Stimulated activated CD8-positive, alpha-beta memory T cell treated with anti-CD3 and anti-CD28 coated beads, Interleukin-12 subunit alpha, Interleukin-12 subunit beta, amount 100 ng/mL, for 4 hours (primary cell): ENCODE data around the gene HIGD2B.
"Not testable (repeated sequence)": the region's sequence is repeated elsewhere in the genome, so short reads cannot be mapped to it uniquely, and the experiment has no call there.

Experiments used
- DNase-seq: peaks from one replicate; pipeline ENCODE4 v3.0.0-alpha.2; 2020; ENCODE audit warnings: low read depth

Gene HIGD2B

GRCh38 chr15:72685925-72686794 is at the start of gene HIGD2B, which contains the start of gene BBS4:
TSS of gene HIGD2B (minus strand) at chr15:72686182. CDS start at chr15:72676374, 9,808 bp downstream.
TSS of gene BBS4 (plus strand) at chr15:72686207. CDS start at chr15:72686228, 21 bp downstream.
- peak; percentile 74 for DNase-seq

- no peak for DNase-seq
Measured at GRCh38 chr15:72735111-72735510, 49.1 kb upstream of the HIGD2B start.

GRCh38 chr15:72733941-72734738 is 48.2 kb upstream of the HIGD2B start:
- DNase-seq = no peak

- no peak for DNase-seq
Measured at GRCh38 chr15:72732516-72732915, 46.5 kb upstream of the HIGD2B start.

- no peak for DNase-seq
Measured at GRCh38 chr15:72732086-72732485, 46.1 kb upstream of the HIGD2B start.

- no peak for DNase-seq
Measured at GRCh38 chr15:72728821-72729220, 42.8 kb upstream of the HIGD2B start.

- DNase-seq = not testable (repeated sequence)
Measured at GRCh38 chr15:72728249-72728648, 42.3 kb upstream of the HIGD2B start.

GRCh38 chr15:72727154-72727553 is 41.2 kb upstream of the HIGD2B start:
- DNase-seq = no peak

GRCh38 chr15:72725851-72726250 is 39.9 kb upstream of the HIGD2B start:
- not testable (repeated sequence) for DNase-seq

GRCh38 chr15:72725446-72725845 is 39.5 kb upstream of the HIGD2B start:
- no peak for DNase-seq

- no peak for DNase-seq
Measured at GRCh38 chr15:72724028-72724427, 38.0 kb upstream of the HIGD2B start.

GRCh38 chr15:72722071-72722696 is 36.2 kb upstream of the HIGD2B start:
- DNase-seq = peak; percentile 21

- DNase-seq = not testable (repeated sequence)
Measured at GRCh38 chr15:72708551-72709303, 22.7 kb upstream of the HIGD2B start.

- DNase-seq = no peak
Measured at GRCh38 chr15:72706266-72706665, 20.3 kb upstream of the HIGD2B start.

- DNase-seq = no peak
Measured at GRCh38 chr15:72700076-72700475, 14.1 kb upstream of the HIGD2B start.

- no peak for DNase-seq
Measured at GRCh38 chr15:72698938-72699337, 13.0 kb upstream of the HIGD2B start.

- DNase-seq = no peak
Measured at GRCh38 chr15:72690938-72691337, 5.0 kb upstream of the HIGD2B start.

GRCh38 chr15:72688697-72689096 is 2.7 kb upstream of the HIGD2B start:
- DNase-seq = no peak

- DNase-seq = no peak
Measured at GRCh38 chr15:72685301-72685924, 569 bp downstream of the HIGD2B start.

- no peak for DNase-seq
Measured at GRCh38 chr15:72682772-72683171, 3.2 kb downstream of the HIGD2B start.

- no peak for DNase-seq
Measured at GRCh38 chr15:72680931-72681330, 5.1 kb downstream of the HIGD2B start.
